Measurements from ENCODE around the gene CDHR2.
A peak's percentile ranks its signal among the peaks of the same experiment; 100 is the strongest.

CDHR2 gene

GRCh38 chr5:176548967-176549444, at the start of gene CDHR2:
TSS of gene CDHR2 (plus strand) at chr5:176549342. CDS start at chr5:176565353, 16,011 bp downstream.
- Mint-ChIP-seq H3K27ac (peak within 1 kb of the TSS; percentile 35), H3K9me3 (no peaks in the 10 kb centered on the region), H3K4me1 (peaks cover 57% of the 10 kb centered on the region), H3K4me3 (peak within 1 kb of the TSS; percentile 51), H3K36me3 (no peaks in the 10 kb centered on the region), H3K27me3 (no peaks in the 10 kb centered on the region)

GRCh38 chr5:176500511-176500910, 48.6 kb upstream of the CDHR2 start:
- H3K27ac Mint-ChIP-seq: no peak overlapping the region

GRCh38 chr5:176501333-176501732, 47.8 kb upstream of the CDHR2 start:
- Mint-ChIP-seq H3K4me1 (no peaks in the 10 kb centered on the region), H3K27ac (no peak overlapping the region), H3K36me3 (peaks cover 19% of the 10 kb centered on the region), H3K4me3 (no peak overlapping the region), H3K27me3 (no peaks in the 10 kb centered on the region), H3K9me3 (no peaks in the 10 kb centered on the region)

More at GRCh38 chr5:176500511-176500910, 48.6 kb upstream of the CDHR2 start:
- no peaks in the 10 kb centered on the region for H3K9me3 Mint-ChIP-seq
- no peaks in the 10 kb centered on the region for H3K4me1 Mint-ChIP-seq
- H3K36me3 Mint-ChIP-seq: peaks cover 17% of the 10 kb centered on the region
- no peak overlapping the region for H3K4me3 Mint-ChIP-seq
- H3K27me3 Mint-ChIP-seq: no peaks in the 10 kb centered on the region

GRCh38 chr5:176503496-176503895, 45.6 kb upstream of the CDHR2 start:
- peaks cover 19% of the 10 kb centered on the region for H3K36me3 Mint-ChIP-seq
- no peaks in the 10 kb centered on the region for H3K9me3 Mint-ChIP-seq
- no peaks in the 10 kb centered on the region for H3K27me3 Mint-ChIP-seq
- H3K27ac Mint-ChIP-seq: no peak overlapping the region
- no peaks in the 10 kb centered on the region for H3K4me1 Mint-ChIP-seq
- no peak overlapping the region for H3K4me3 Mint-ChIP-seq

- Mint-ChIP-seq H3K36me3 (peaks cover 12% of the 10 kb centered on the region), H3K4me3 (no peak overlapping the region), H3K27me3 (no peaks in the 10 kb centered on the region), H3K4me1 (peaks cover 4% of the 10 kb centered on the region), H3K27ac (peak overlapping the region; percentile 55), H3K9me3 (no peaks in the 10 kb centered on the region)
Measured at GRCh38 chr5:176507911-176508310, 41.2 kb upstream of the CDHR2 start.

- Mint-ChIP-seq H3K4me3 (no peak overlapping the region), H3K4me1 (peaks cover 4% of the 10 kb centered on the region), H3K9me3 (no peaks in the 10 kb centered on the region), H3K27me3 (no peaks in the 10 kb centered on the region), H3K27ac (no peak overlapping the region), H3K36me3 (peaks cover 12% of the 10 kb centered on the region)
Measured at GRCh38 chr5:176508603-176509002, 40.5 kb upstream of the CDHR2 start.

GRCh38 chr5:176513788-176514187, 35.4 kb upstream of the CDHR2 start:
- Mint-ChIP-seq H3K27ac (peak overlapping the region; percentile 21), H3K4me1 (peaks cover 17% of the 10 kb centered on the region), H3K36me3 (no peaks in the 10 kb centered on the region), H3K9me3 (no peaks in the 10 kb centered on the region), H3K4me3 (no peak overlapping the region), H3K27me3 (no peaks in the 10 kb centered on the region)

- Mint-ChIP-seq H3K9me3 (no peaks in the 10 kb centered on the region), H3K27ac (peak overlapping the region; percentile 21), H3K36me3 (no peaks in the 10 kb centered on the region), H3K27me3 (no peaks in the 10 kb centered on the region), H3K4me1 (peaks cover 17% of the 10 kb centered on the region), H3K4me3 (no peak overlapping the region)
Measured at GRCh38 chr5:176514244-176514950, 34.7 kb upstream of the CDHR2 start.

GRCh38 chr5:176515396-176515795, 33.7 kb upstream of the CDHR2 start:
- Mint-ChIP-seq H3K4me3 (no peak overlapping the region), H3K9me3 (no peaks in the 10 kb centered on the region), H3K27ac (no peak overlapping the region), H3K4me1 (peaks cover 13% of the 10 kb centered on the region), H3K36me3 (no peaks in the 10 kb centered on the region), H3K27me3 (no peaks in the 10 kb centered on the region)

GRCh38 chr5:176517053-176517661, 32.0 kb upstream of the CDHR2 start:
- no peak overlapping the region for H3K4me3 Mint-ChIP-seq
- no peaks in the 10 kb centered on the region for H3K36me3 Mint-ChIP-seq
- peaks cover 18% of the 10 kb centered on the region for H3K4me1 Mint-ChIP-seq
- no peaks in the 10 kb centered on the region for H3K27me3 Mint-ChIP-seq
- no peaks in the 10 kb centered on the region for H3K9me3 Mint-ChIP-seq
- H3K27ac Mint-ChIP-seq: no peak overlapping the region

- H3K36me3 Mint-ChIP-seq: no peaks in the 10 kb centered on the region
- H3K9me3 Mint-ChIP-seq: no peaks in the 10 kb centered on the region
- H3K27me3 Mint-ChIP-seq: no peaks in the 10 kb centered on the region
- peaks cover 20% of the 10 kb centered on the region for H3K4me1 Mint-ChIP-seq
- H3K4me3 Mint-ChIP-seq: no peak overlapping the region
- no peak overlapping the region for H3K27ac Mint-ChIP-seq
Measured at GRCh38 chr5:176519810-176520720, 29.1 kb upstream of the CDHR2 start.

GRCh38 chr5:176521286-176521685, 27.9 kb upstream of the CDHR2 start:
- no peak overlapping the region for H3K4me3 Mint-ChIP-seq
- no peaks in the 10 kb centered on the region for H3K27me3 Mint-ChIP-seq
- H3K9me3 Mint-ChIP-seq: no peaks in the 10 kb centered on the region
- H3K27ac Mint-ChIP-seq: no peak overlapping the region
- peaks cover 20% of the 10 kb centered on the region for H3K4me1 Mint-ChIP-seq
- no peaks in the 10 kb centered on the region for H3K36me3 Mint-ChIP-seq

GRCh38 chr5:176521699-176522263, 27.4 kb upstream of the CDHR2 start:
- Mint-ChIP-seq H3K27ac (peak overlapping the region; percentile 30), H3K27me3 (no peaks in the 10 kb centered on the region), H3K4me1 (peaks cover 19% of the 10 kb centered on the region), H3K9me3 (no peaks in the 10 kb centered on the region), H3K4me3 (no peak overlapping the region), H3K36me3 (no peaks in the 10 kb centered on the region)

- peaks cover 19% of the 10 kb centered on the region for H3K4me1 Mint-ChIP-seq
- H3K4me3 Mint-ChIP-seq: no peak overlapping the region
- H3K9me3 Mint-ChIP-seq: no peaks in the 10 kb centered on the region
- no peaks in the 10 kb centered on the region for H3K27me3 Mint-ChIP-seq
- H3K27ac Mint-ChIP-seq: no peak overlapping the region
- peaks cover 4% of the 10 kb centered on the region for H3K36me3 Mint-ChIP-seq
Measured at GRCh38 chr5:176524138-176524537, 25.0 kb upstream of the CDHR2 start.

GRCh38 chr5:176524987-176525386, 24.2 kb upstream of the CDHR2 start:
- no peak overlapping the region for H3K27ac Mint-ChIP-seq
- H3K27me3 Mint-ChIP-seq: no peaks in the 10 kb centered on the region
- no peak overlapping the region for H3K4me3 Mint-ChIP-seq
- H3K9me3 Mint-ChIP-seq: no peaks in the 10 kb centered on the region
- peaks cover 25% of the 10 kb centered on the region for H3K4me1 Mint-ChIP-seq
- H3K36me3 Mint-ChIP-seq: peaks cover 4% of the 10 kb centered on the region
